Kidney (tissue), 14 donors: ENCODE measurements around the gene ASB3. TPM values are rescaled to one million over a fixed set of nuclear protein-coding genes. Genes with fewer than 3 reads are reported as not detected.

Experiments
- DNase-seq, 5 donors: peaks; one replicate each; pipeline ENCODE4 v3.0.0-alpha.2; 2013 to 2020
- FAIRE-seq: peaks from 2 replicates; lab custom pipeline; 2012; peaks lifted over from hg19 to GRCh38; lab: Jason Lieb, UNC
- H3K27ac ChIP-seq, 2 donors: one replicate each; pipeline ENCODE4 v1.7.0; 2013; ENCODE audit warnings: low read depth in 2 of 2, low read length in 2 of 2, inconsistent platforms in 1 of 2
- H3K27me3 ChIP-seq: one replicate; pipeline ENCODE4 v1.7.1; 2013; ENCODE audit warnings: low read length, inconsistent platforms; ENCODE audit not compliant: control insufficient read depth, insufficient read depth
- H3K36me3 ChIP-seq, 3 donors: one replicate each; pipeline versions ENCODE4 v1.7.0 to v1.7.1; 2013; ENCODE audit warnings: low read length in 3 of 3, control low read depth in 1 of 3, inconsistent platforms in 1 of 3; ENCODE audit not compliant: insufficient read depth in 3 of 3, control insufficient read depth in 2 of 3
- H3K4me1 ChIP-seq, 3 donors: one replicate each; pipeline versions ENCODE4 v1.7.0 to v1.7.1; 2013; ENCODE audit warnings: low read length in 3 of 3, inconsistent platforms in 1 of 3, low read depth in 1 of 3; ENCODE audit not compliant: control insufficient read depth in 2 of 3, insufficient read depth in 2 of 3
- H3K4me3 ChIP-seq, 3 donors: one replicate each; pipeline versions ENCODE4 v1.7.0 to v1.8.1; 2013; ENCODE audit warnings: low read length in 3 of 3, control low read depth in 1 of 3, inconsistent platforms in 1 of 3
- H3K9ac ChIP-seq, 3 donors: one replicate each; pipeline versions ENCODE4 v1.7.0 to v1.7.1; 2013; ENCODE audit warnings: low read length in 3 of 3, control low read depth in 1 of 3, inconsistent platforms in 1 of 3
- H3K9me3 ChIP-seq, 3 donors: one replicate each; pipeline versions ENCODE4 v1.7.0 to v1.7.1; 2013; ENCODE audit warnings: low read length in 3 of 3, control low read depth in 1 of 3, inconsistent platforms in 1 of 3; ENCODE audit not compliant: control insufficient read depth in 2 of 3, insufficient read depth in 1 of 3
- CTCF ChIP-seq: IDR thresholded peaks from 3 replicates; pipeline ENCODE4 v1.5.1; 2012; ENCODE audit warnings: mild to moderate bottlenecking, moderate library complexity, borderline replicate concordance; ENCODE audit not compliant: insufficient read depth; ENCODE audit errors: extremely low read depth
- intact Hi-C: fragments of 100-400 bp; cut with DNase I; formaldehyde crosslinking; loops from one replicate; pipeline ENCODE4 v1.11.1; 2022
- polyA plus RNA-seq: library from polyadenylated mRNA; stranded (reverse); fragments of 350-450 nt; fragmentation: Illumina TruSeq; extraction: RNeasy Lipid Tissue Mini Kit (QIAGEN cat#74804); gene quantifications from one replicate; pipeline ENCODE4 v1.2.3, GENCODE V29; 2014; ENCODE audit warnings: low read depth, low replicate concordance; ENCODE audit not compliant: insufficient read depth
- total RNA-seq: library from RNA; stranded (reverse); fragmentation: NEBNext Ultra II Directional; extraction: Animal tissue kit (Norgen Biotek cat#: 25700); gene quantifications from one replicate; pipeline ENCODE4 v1.2.1, GENCODE V29; 2021
- donor health status: control.
- donor health status: control.
- donor health status: control.
- donor health status: control.
- donor health status: control.
- donor health status: DM: yes; HTN: yes; CAD: no.
- donor health status: Normal renal cell carcinoma (clear cell type).

The ASB3 gene
- total and polyA plus RNA-seq, 2 donors from 2014 or later, result 8.0 to 20.1 TPM

- intact Hi-C loops, result no loop called here
- DNase-seq (no peak), FAIRE-seq (no peak)
- Histone ChIP-seq H3K4me3 (no peak overlapping the region), H3K27me3 (no peaks in the 10 kb centered on the region), H3K9me3 (no peaks in the 10 kb centered on the region), H3K9ac (no peak overlapping the region), H3K36me3 (peaks cover 2 to 38% (median 32%) of the 10 kb centered on the region in 3 donors), H3K27ac (no peak overlapping the region), H3K4me1 (no peaks in the 10 kb centered on the region)
- no peak for TF ChIP-seq CTCF
Measured at GRCh38 chr2:53811601-53812000, 24.8 kb upstream of the ASB3 start.

GRCh38 chr2:53802617-53803151, 15.9 kb upstream of the ASB3 start:
- TF ChIP-seq CTCF, result no peak
- no peak overlapping the region for H3K9ac ChIP-seq
- H3K4me3 ChIP-seq, result no peak overlapping the region
- H3K27me3 ChIP-seq, result no peaks in the 10 kb centered on the region
- no peak overlapping the region for H3K27ac ChIP-seq
- intact Hi-C loops, result no loop called here
- H3K36me3 ChIP-seq, result peaks cover 2 to 19% (median 10%) of the 10 kb centered on the region in 3 donors
- no peak for FAIRE-seq
- DNase-seq, result peak in 1 of 5 donors; percentile 8
- no peaks in the 10 kb centered on the region for H3K4me1 ChIP-seq
- no peaks in the 10 kb centered on the region for H3K9me3 ChIP-seq

GRCh38 chr2:53801547-53801946, 14.8 kb upstream of the ASB3 start:
- Histone ChIP-seq H3K27ac (no peak overlapping the region), H3K36me3 (peaks cover 2 to 19% (median 7%) of the 10 kb centered on the region in 3 donors), H3K9me3 (no peaks in the 10 kb centered on the region), H3K4me3 (no peak overlapping the region), H3K27me3 (no peaks in the 10 kb centered on the region), H3K4me1 (no peaks in the 10 kb centered on the region), H3K9ac (no peak overlapping the region)
- FAIRE-seq (no peak), DNase-seq (no peak)
- intact Hi-C loops, result no loop called here
- no peak for TF ChIP-seq CTCF

DNA sequence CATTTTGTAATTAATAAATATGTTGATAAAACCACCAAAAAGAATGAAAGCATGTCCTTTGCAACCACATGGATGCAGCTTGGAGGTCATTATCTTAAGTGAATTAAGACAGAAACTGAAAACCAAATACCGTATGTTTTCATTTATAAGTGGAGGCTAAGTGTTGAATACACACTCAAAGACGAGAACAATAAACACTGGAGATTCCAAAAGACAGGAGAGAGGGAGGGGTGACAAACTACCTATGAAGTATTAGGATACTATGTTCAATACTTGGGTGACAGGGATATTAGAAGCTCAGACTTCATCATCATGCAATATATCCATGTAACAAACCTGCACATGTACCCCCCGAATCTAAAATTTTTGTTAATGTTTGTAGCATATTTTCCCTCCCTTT, 7.1 kb upstream of the ASB3 start:
- Histone ChIP-seq H3K4me3 (no peak overlapping the region), H3K27ac (no peak overlapping the region), H3K4me1 (no peaks in the 10 kb centered on the region), H3K36me3 (peaks cover 2 to 19% (median 4%) of the 10 kb centered on the region in 3 donors), H3K9me3 (no peaks in the 10 kb centered on the region), H3K9ac (no peak overlapping the region), H3K27me3 (no peaks in the 10 kb centered on the region)
- intact Hi-C loops, result no loop called here
- TF ChIP-seq CTCF, result no peak
- FAIRE-seq (no peak), DNase-seq (no peak)
